Sigmoid colon (tissue), 4 donors: ENCODE data around the gene SP8.

ENCODE experiments used
- CTCF ChIP-seq, 4 experiments: fragments of 450-650 bp in 3 of 4; fragments of 200-600 bp in 1 of 4; IDR thresholded peaks; one replicate each; pipeline ENCODE4 v1.5.1; 2016 to 2019; ENCODE audit warnings: antibody characterized with exemption in 4 of 4, mild to moderate bottlenecking in 3 of 4, moderate library complexity in 2 of 4
- EP300 ChIP-seq, 4 donors: sonication (generic); formaldehyde crosslinking; IDR thresholded peaks; one replicate each; pipeline ENCODE4 v1.6.1; 2017; ENCODE audit warnings: antibody characterized with exemption in 4 of 4
- POLR2A ChIP-seq, 2 donors: fragments of 450-650 bp; IDR thresholded peaks; one replicate each; pipeline ENCODE4 v1.6.1; 2016; ENCODE audit warnings: antibody characterized with exemption in 2 of 2, mild to moderate bottlenecking in 2 of 2, moderate library complexity in 2 of 2
- POLR2AphosphoS5 ChIP-seq, 4 donors: sonication (generic); formaldehyde crosslinking; IDR thresholded peaks; one replicate each; pipeline ENCODE4 v1.6.1; 2017; ENCODE audit warnings: antibody characterized with exemption in 4 of 4

- no peak for TF ChIP-seq POLR2A (IDR thresholded peaks at IDR 0.05)
- TF ChIP-seq CTCF (IDR thresholded peaks at IDR 0.05): no peak
- no peak for TF ChIP-seq EP300 (IDR thresholded peaks at IDR 0.05)
- no peak for TF ChIP-seq POLR2AphosphoS5 (IDR thresholded peaks at IDR 0.05)
Observed at GRCh38 chr7:20744954-20745446, 41.7 kb downstream of the SP8 start.
